Measurements from ENCODE around the gene SKIL. TPM values are rescaled to one million over a fixed set of nuclear protein-coding genes. Genes with fewer than 3 reads are reported as not detected.

Gene SKIL
- polyA plus RNA-seq, 3 donors = 44.0 to 56.8 (median 49.7) TPM

GRCh38 chr3:170423001-170423615 lies 65.6 kb downstream of the SKIL start:
- DNase-seq (ENCODE audit: extremely low read depth in 1 of 11, low read depth in 9 of 11, low spot score in 4 of 11) = no peak

GRCh38 chr3:170424879-170425278 lies 67.4 kb downstream of the SKIL start:
- DNase-seq (ENCODE audit: extremely low read depth in 1 of 11, low read depth in 9 of 11, low spot score in 4 of 11) = no peak

GRCh38 chr3:170425491-170426239 lies 68.2 kb downstream of the SKIL start:
- DNase-seq (ENCODE audit: extremely low read depth in 1 of 11, low read depth in 9 of 11, low spot score in 4 of 11) = no peak

GRCh38 chr3:170426240-170426797 lies 68.8 kb downstream of the SKIL start:
- DNase-seq (ENCODE audit: extremely low read depth in 1 of 11, low read depth in 9 of 11, low spot score in 4 of 11) = no peak

- no peak for DNase-seq (ENCODE audit: extremely low read depth in 1 of 11, low read depth in 9 of 11, low spot score in 4 of 11)
These were observed 70.6 kb downstream of the SKIL start for GRCh38 chr3:170428095-170428494.

GRCh38 chr3:170429050-170429449 lies 71.5 kb downstream of the SKIL start:
- DNase-seq (ENCODE audit: extremely low read depth in 1 of 11, low read depth in 9 of 11, low spot score in 4 of 11) = no peak

GRCh38 chr3:170431054-170431453 lies 73.5 kb downstream of the SKIL start:
- no peak for DNase-seq (ENCODE audit: extremely low read depth in 1 of 11, low read depth in 9 of 11, low spot score in 4 of 11)

- no peak for DNase-seq (ENCODE audit: extremely low read depth in 1 of 11, low read depth in 9 of 11, low spot score in 4 of 11)
These were observed 74.9 kb downstream of the SKIL start for GRCh38 chr3:170432416-170432815.

- no peak for DNase-seq (ENCODE audit: extremely low read depth in 1 of 11, low read depth in 9 of 11, low spot score in 4 of 11)
These were observed 79.2 kb downstream of the SKIL start for GRCh38 chr3:170436697-170437096.

GRCh38 chr3:170437176-170437575 lies 79.7 kb downstream of the SKIL start:
- DNase-seq (ENCODE audit: extremely low read depth in 1 of 11, low read depth in 9 of 11, low spot score in 4 of 11) = no peak

- no peak for DNase-seq (ENCODE audit: extremely low read depth in 1 of 11, low read depth in 9 of 11, low spot score in 4 of 11)
These were observed 80.3 kb downstream of the SKIL start for GRCh38 chr3:170437696-170438407.

GRCh38 chr3:170438836-170439235 lies 81.3 kb downstream of the SKIL start:
- no peak for DNase-seq (ENCODE audit: extremely low read depth in 1 of 11, low read depth in 9 of 11, low spot score in 4 of 11)

GRCh38 chr3:170440344-170440743 lies 82.8 kb downstream of the SKIL start:
- DNase-seq (ENCODE audit: extremely low read depth in 1 of 11, low read depth in 9 of 11, low spot score in 4 of 11) = no peak

GRCh38 chr3:170441412-170441811 lies 83.9 kb downstream of the SKIL start:
- DNase-seq (ENCODE audit: extremely low read depth in 1 of 11, low read depth in 9 of 11, low spot score in 4 of 11) = no peak

GRCh38 chr3:170442947-170443346 lies 85.4 kb downstream of the SKIL start:
- no peak for DNase-seq (ENCODE audit: extremely low read depth in 1 of 11, low read depth in 9 of 11, low spot score in 4 of 11)

- DNase-seq (ENCODE audit: extremely low read depth in 1 of 11, low read depth in 9 of 11, low spot score in 4 of 11) = no peak
These were observed 85.9 kb downstream of the SKIL start for GRCh38 chr3:170443457-170443856.

All from renal cortex interstitium (tissue), 11 donors.